ENCODE data around the gene SNRNP35.
"Not testable (repeated sequence)": the region's sequence is repeated elsewhere in the genome, so short reads cannot be mapped to it uniquely, and the experiment has no call there.

SNRNP35 gene, protein sequence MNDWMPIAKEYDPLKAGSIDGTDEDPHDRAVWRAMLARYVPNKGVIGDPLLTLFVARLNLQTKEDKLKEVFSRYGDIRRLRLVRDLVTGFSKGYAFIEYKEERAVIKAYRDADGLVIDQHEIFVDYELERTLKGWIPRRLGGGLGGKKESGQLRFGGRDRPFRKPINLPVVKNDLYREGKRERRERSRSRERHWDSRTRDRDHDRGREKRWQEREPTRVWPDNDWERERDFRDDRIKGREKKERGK

DNA sequence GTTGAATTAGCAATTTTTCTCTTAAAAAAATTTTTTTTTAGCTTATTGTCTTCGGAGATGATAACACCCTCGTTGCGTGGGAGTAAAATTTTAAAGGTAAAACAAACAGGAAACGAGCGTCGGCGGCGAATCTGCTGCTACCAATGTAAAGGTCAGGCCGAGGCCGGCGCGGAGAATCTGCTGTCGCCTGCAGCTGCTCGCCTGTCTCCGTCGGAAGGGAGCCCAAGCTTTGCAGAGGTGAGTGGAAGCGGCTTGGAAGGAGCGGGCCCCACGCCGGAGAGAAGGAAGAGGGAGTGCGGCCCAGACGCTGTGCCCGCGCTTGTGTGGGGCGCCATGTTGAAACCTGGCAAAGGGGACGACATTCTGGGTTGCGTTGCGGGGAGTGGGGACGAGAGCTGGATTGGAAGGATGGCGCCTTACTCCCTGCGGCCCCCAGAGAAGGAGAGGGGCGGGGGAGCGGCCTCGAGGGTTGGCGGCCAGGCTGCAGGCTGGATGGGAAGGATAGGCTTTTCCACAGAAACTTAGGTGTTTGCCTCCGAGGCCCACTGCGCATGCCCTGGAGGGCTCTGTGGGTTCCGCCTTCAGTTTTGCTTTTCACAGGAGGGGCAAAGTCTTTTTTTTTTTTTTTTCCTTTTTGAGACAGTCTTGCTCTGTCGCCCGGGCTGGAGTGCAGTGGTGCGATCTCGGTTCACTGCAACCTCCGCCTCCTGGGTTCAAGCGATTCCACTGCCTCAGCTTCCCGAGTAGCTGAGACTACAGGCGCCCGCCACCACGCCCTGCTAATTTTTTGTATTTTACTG lies at the start of gene SNRNP35:
Gene SNRNP35, plus strand, starts transcription at position 160 of the 800 bp plus-strand sequence. CDS start 7,402 bp downstream, outside the sequence.
- in situ Hi-C loops (cut with HindIII; ENCODE audit: low sequenced_read_pairs) = no loop called here

DNA sequence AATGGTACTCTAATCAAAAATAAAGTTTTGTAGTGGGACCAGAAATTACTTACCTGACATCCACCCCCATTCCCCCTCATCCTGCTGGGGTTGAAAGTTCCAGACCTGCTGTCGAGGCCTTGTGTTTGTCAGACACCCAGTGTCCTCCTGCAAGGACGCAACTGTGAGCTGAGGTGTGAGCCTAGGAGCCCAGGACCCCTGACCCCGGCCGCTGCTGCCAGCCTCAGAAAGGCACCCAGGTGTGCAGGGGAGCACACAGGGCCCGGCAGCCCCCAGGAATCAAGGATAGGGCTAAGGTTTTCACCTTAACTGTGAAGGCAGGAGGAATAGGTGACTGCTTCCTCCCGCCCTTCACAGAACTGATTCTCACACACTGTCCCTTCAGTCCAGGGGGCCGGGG lies 49.3 kb upstream of the SNRNP35 start:
- in situ Hi-C loops (cut with HindIII; ENCODE audit: low sequenced_read_pairs) = not testable (repeated sequence)

DNA sequence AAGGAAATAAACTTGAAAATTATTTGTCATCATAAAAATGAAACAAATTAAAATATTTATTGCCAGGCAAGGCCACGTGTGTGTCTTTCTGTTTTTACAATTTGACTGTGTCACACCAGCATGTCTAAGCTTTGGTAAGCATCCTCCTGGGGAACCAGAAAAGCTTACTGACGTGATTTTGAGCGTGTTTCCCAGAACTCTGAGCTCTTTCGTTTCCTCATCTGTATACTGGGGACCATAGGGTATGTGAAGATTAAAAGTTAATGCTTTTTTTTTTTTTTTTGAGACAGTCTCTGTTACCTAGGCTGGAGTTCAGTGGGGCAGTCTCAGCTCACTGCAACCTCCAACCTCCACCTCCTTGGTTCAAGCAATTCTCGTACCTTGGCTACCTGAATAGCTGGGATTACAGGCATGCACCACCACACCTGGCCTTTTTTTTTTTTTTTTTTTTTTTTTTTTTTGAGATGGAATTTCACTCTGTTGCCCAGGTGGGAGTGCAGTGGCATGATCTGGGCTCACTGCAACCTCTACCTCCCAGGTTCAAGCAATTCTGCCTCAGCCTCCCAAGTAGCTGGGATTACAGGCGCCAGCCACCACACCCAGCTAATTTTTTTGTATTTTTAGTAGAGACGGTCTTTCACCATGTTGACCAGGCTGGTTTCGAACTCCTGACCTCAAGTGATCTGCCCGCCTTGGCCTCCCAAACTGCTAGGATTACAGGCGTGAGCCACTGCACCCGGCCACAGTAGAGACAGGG lies 48.5 kb upstream of the SNRNP35 start:
- in situ Hi-C loops (cut with HindIII; ENCODE audit: low sequenced_read_pairs) = not testable (repeated sequence)

DNA sequence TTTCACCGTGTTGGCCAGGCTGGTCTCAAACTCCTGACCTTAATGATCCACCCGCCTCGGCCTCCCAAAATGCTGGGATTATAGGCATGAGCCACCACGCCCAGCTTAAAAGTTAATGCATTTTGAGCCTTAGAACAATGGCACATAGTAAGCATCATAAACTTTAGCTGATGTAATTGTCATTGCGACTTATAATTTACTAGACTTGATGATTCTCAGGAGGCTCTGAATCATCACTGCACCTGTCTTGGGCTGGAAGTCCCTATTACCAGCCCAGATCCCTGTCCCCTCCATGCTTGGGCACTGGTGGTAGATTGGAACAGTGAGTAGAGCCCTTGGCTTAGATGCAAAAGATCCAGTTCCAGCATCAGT lies 47.9 kb upstream of the SNRNP35 start:
- in situ Hi-C loops (cut with HindIII; ENCODE audit: low sequenced_read_pairs) = no loop called here

DNA sequence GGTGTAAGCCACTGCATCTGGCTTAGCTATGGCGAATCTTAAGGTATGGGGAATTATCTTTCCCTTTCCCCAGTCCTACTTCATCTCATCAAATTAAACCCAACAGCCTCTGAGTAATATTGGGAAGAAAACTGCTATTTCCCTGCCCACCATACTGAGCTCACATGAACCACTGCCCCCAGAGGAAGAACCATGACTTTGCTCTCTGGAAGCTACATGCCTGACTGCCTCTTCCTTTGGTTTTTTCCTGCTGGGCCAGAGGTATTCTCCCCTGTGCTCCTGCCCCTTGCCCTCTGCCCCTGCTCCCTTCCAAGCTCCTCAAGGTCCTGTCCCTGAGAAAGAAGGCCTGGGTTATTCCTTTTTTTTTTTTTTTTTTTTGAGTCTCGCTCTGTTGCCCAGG lies 36.6 kb upstream of the SNRNP35 start:
- in situ Hi-C loops (cut with HindIII; ENCODE audit: low sequenced_read_pairs) = no loop called here

DNA sequence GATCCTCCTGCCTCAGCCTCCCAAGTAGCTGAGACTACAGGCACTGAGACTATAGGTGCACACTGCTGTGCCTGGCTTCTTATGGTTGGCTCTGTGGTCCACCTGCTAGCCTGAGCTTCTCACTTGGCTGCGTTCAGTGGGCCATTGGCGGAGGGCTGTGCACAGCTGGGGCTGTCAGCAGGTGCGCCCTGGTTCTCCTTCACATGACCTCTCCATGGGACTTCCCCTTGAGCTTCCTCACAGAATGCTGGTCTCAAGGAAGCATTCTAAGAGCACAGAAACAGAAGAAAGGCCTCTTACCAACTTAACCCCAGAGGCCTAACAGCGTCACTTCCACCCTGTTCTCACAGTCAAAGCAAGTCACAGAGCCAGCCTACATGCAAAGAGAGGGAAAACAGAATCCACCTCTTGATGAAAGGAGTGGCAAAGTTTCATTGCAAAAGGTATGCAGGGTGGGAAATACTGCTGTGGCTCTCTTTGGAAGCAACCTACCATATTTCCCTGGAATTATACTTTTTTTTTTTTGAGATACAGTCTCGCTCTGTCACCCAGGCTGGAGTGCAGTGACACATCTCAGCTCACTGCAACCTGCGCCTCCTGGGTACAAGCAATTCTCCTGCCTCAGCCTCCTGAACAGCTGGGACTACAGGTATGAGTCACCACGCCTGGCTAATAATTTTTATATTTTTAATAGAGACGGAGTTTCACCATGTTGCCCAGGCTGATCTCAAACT lies 30.7 kb upstream of the SNRNP35 start:
- in situ Hi-C loops (cut with HindIII; ENCODE audit: low sequenced_read_pairs) = no loop called here

DNA sequence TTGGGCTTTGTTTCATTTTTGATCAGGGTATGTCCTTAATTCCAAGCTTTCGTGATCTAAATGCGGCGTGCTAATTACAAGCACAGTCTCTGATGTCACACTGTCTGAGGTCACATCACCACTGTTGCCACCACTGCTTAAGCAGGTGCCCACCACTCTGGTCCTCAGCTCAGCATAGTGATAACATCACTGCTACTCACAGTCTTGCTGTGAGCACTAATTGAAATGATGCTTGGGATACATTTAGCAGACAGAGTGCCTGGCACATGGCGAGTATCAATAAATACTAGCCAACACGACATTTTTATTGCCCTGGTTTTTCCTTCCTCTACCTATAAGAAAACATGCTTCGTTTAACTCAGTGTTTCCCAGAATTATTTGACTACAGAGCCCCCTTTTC lies 29.3 kb upstream of the SNRNP35 start:
- in situ Hi-C loops (cut with HindIII; ENCODE audit: low sequenced_read_pairs) = no loop called here

DNA sequence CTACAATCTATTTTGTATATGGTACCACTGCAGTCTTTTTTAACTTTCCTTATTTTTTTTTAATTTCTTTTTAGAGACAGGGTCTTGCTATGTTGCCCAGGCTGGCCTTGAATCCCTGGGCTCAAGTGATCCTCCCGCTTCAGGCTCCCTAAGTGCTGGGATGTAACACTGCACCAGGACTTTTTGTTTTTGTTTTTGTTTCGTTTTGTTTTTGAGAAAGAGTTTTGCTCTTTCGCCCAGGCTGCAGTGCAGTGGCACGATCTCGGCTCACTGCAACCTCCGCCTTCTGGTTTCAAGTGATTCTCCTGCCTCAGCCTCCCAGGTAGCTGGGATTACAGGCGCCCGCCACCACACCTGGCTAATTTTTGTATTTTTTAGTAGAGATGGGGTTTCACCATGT lies 28.8 kb upstream of the SNRNP35 start:
- in situ Hi-C loops (cut with HindIII; ENCODE audit: low sequenced_read_pairs) = not testable (repeated sequence)

DNA sequence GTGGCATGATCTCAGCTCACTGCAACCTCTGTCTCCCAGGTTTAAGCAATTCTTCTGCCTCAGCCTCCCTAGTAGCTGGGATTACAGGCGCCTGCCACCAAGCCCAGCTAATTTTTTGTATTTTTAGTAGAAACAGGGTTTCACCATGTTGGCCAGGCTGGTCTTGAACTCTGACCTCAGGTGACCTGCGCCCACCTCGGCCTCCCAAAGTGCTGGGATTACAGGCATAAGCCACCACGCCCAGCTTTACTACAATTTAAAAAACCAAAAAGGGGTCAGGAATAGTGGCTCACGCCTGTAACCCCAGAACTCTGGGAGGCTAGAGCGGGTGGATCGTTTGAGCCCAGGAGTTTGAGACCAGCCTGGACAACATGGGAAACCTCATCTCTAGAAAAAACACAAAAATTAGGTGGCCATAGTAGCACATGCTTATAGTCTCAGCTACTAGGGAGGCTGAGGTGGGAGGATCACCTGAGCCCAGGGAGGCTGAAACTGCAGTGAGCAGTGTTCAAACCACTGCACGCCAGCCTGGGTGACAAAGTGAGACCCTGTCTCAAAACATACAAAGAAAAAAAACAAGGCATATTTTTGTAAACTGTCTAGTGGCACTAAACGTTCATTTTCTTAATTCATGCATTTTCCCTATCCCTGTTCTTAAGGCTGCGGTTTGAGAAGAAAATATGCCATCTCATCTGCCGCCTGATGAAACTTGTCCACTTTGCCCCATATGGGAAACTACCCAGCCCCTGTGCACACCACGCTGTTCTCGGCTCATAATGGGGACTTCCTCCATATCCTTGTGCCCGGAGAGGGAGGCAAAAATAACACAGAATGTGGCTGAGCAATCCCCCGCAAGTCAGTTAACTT lies 25.8 kb upstream of the SNRNP35 start:
- in situ Hi-C loops (cut with HindIII; ENCODE audit: low sequenced_read_pairs) = not testable (repeated sequence)

DNA sequence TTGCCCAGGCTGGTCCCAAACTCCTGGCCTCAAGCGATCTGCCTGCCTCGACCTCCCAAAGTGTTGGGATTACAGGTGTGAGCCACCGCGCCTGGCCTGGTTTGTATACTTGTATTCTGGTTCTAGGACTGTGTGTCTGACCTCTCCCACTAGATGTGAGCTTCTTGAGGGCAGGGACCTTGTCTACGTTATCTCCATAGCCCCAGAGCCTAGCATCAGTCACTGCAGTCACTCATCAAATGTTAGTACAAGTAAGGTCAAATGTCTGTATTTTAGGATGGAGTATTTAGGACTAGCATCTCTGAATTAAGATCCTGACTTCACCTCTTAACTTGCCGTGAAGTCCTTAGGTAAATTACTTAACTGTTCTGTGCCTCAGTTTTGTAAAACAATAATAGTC lies 24.3 kb upstream of the SNRNP35 start:
- in situ Hi-C loops (cut with HindIII; ENCODE audit: low sequenced_read_pairs) = no loop called here

DNA sequence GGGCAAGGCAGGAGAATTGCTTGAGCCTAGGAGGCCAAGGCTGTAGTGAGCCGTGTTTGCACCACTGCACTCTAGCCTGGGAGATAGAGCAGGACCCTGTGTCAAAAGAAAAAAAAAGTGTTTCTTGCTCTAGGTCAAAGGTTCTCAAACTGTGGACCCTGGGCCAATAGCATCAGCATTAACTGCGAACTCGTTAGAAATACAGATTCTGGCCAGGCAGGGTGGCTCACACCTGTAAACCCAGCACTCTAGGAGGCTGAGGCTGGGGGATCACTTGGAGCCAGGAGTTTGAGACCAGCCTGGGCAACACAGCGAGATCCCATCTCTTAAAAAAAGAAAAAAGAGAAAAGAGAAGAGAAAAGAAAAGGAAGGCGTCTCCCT lies 22.3 kb upstream of the SNRNP35 start:
- in situ Hi-C loops (cut with HindIII; ENCODE audit: low sequenced_read_pairs) = no loop called here

DNA sequence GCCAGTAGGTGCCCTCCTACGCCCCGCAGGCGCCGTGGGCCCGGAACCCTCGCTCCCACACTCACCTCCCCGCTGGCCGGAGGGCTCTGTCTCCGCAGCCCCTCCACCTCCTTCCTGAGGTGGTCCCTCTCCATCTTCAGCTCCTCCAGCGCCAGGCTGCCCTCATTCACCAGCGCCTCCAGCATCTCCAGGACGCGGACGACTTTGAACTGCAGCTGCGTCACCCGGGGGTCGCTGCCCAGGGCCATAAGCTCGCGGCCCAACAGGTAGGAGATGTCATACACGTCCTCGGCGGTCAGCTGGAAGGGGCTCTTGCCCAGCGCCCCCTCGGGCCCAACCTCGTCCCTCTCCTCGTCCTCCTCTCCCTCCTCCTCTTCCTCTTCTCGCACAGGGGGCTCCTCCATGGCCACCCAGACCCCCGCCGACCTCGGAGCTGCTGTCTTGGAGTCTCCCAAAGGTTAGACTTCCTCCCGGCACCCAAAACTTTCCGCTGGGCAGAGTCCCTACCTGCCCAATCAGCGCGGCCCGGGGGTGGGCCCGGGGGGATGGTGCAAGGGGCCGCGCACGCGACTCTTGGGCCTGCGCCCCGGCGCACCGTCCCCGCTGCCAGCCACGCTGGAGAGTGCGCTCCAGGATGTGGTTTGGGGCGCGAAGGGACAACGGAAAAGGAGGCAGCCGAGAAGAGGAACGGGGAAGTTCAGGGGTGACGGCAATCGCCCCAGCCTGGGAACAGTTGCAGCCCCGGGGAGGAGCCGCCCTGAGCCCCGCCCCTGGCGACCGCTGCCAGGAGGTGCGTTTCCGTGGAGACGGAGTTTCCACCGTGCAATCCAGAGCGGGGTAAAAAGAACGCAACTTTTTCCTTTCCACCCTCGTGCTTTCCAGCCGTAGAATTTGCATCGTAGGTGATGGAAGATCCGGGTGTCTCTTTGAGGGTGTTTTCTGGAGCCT lies 21.6 kb upstream of the SNRNP35 start, which contains the start of gene RILPL2:
Gene RILPL2, minus strand, starts transcription at position 668 of the 948 bp plus-strand sequence. Its CDS starts 264 bp downstream, at position 404.
- in situ Hi-C loops (cut with HindIII; ENCODE audit: low sequenced_read_pairs) = no loop called here

DNA sequence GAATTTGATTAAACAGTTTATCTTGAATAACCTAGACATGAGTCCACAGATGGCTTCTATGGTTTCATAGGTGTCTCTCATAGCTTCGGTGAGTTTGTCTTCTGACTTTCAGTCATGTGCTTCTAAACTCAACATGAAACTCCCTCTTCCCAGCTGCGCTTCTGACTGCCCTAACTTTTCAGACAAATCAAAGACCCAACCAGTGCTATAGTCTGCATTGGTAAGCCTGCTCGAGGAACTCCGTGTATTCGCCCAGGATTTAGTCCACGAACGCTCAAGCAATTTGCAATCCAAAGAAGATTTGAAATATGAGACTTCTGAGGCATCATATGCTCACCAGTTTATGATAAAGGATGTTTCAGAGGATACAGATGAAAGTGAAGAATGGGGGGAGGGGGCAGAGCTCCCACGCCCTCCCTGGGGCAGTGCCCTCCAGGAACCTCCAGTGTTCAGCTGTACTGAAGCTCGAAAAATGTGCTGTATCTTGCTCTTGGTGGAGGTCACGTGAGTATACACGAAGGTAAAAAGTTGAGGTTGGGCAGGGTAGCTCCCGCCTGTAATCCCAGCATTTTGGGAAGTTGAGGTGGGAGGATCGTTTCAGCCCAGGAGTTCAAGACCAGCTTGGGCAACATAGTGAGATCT lies 16.3 kb upstream of the SNRNP35 start:
- in situ Hi-C loops (cut with HindIII; ENCODE audit: low sequenced_read_pairs) = no loop called here

DNA sequence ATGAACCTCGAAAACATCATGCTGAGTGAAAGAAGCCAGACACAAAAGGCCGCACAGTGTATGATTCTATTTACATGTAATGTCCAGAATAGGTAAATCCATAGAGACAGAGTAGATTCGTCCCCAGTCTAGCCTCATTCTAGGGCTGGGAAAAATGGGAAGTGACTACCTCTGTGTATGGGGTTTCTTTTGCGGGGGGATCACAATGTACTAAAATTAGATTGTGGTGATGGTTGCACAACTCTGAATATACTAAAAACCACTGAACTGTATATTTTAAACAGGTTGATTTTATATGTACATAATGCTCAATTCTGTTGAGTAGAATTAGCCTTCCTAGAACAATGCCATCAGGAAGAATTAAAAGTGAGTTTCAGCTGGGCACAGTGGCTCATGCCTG lies 15.2 kb upstream of the SNRNP35 start:
- in situ Hi-C loops (cut with HindIII; ENCODE audit: low sequenced_read_pairs) = no loop called here

DNA sequence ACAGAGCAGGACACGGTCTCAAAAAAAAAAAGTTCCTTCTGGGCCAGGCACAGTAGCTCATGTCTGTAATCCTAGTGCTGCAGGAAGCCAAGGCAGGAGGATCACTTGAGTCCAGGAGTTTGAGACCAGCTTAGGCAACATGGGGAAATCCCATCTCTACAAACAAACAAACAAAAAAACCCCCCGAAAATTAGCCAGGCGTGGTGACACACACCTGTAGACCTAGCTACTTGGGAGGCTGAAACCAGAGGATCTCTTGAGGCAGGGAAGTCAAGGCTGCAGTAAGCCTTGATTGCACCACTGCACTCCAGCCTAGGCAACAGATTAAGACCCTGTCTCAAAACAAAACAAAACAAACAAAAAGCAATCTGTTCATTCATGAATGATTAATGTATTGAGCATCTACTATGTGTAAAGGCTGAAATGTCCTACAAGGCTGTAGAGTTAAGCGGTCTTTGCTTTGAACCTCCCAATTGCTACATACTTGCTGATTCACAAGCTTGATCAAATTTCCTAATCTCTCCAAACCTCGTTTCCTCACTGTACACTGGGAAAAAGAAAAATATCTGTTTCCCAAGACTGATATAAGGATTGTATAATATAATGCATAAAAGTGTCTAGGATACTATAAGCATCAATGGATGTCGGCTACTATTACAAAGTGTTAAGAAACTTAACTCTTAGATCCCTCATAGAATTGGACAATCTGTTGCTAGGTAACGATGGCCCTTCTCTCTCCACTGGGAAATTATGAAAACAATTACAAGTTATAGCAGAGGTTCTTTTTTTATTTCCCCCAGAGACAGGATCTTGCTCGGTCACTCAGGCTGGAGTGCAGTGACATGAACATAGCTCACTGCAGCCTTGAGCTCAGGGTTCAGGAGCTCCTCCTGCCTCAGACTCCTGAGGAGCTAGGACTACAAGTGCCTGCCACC lies 13.6 kb upstream of the SNRNP35 start:
- in situ Hi-C loops (cut with HindIII; ENCODE audit: low sequenced_read_pairs) = loop anchor here (5.0 kb wide), 1 partner anchor 78 kb away; no protein-coding TSS in a partner anchor

DNA sequence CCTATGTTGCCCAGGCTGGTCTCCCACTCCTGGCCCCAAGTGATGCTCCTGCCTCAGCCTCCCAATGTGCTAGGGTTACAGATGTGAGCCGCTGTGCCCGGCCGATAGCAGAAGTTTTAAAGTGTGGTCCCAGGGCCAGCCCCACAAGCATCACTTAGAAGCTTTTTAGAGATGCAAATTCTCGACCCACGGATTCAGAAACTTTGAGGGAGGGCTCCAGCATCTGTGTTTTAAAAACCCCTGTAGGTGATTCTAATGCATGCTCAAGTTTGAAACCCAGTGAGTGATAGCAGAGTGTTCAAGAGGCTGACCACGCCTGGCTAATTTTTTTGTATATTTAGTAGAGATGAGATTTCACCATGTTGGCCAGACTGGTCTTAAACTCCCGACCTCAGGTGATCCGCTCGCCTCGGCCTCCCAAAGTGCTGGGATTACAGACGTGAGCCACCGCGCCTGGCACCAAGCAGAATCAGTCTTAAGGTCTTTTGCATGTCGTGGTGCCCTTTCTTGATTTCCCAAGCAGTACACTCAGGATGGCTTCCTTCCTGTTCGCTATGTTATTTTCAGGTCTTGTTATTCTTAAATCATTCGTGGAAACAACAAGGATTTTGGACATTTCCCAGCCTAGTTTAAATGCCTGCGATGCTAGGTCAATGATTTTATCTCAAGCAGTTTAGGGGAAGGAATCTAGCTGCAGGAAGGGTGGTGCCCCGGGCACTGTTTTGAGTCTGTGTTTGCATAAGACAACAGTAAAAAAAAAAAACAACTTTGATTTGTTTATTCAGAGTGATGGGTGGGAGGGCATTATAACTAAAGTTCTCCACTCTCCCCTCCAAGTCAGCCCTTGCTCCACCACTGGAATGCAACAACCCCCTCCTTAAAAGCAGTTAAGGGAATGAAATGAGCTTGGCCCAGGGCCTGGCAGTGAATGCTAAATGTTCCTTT lies 12.3 kb upstream of the SNRNP35 start:
- in situ Hi-C loops (cut with HindIII; ENCODE audit: low sequenced_read_pairs) = loop anchor here (5.0 kb wide), 1 partner anchor 77 kb away; no protein-coding TSS in a partner anchor
